ENCODE data around the gene MIPOL1.

- TF ChIP-seq, protein P1, sequence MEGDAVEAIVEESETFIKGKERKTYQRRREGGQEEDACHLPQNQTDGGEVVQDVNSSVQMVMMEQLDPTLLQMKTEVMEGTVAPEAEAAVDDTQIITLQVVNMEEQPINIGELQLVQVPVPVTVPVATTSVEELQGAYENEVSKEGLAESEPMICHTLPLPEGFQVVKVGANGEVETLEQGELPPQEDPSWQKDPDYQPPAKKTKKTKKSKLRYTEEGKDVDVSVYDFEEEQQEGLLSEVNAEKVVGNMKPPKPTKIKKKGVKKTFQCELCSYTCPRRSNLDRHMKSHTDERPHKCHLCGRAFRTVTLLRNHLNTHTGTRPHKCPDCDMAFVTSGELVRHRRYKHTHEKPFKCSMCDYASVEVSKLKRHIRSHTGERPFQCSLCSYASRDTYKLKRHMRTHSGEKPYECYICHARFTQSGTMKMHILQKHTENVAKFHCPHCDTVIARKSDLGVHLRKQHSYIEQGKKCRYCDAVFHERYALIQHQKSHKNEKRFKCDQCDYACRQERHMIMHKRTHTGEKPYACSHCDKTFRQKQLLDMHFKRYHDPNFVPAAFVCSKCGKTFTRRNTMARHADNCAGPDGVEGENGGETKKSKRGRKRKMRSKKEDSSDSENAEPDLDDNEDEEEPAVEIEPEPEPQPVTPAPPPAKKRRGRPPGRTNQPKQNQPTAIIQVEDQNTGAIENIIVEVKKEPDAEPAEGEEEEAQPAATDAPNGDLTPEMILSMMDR (conservative IDR thresholded peaks at IDR 0.05; ENCODE audit: low read depth in 2 of 2) = no peak
- no peak for TF ChIP-seq EZH2 (IDR thresholded peaks at IDR 0.05; ENCODE audit: low read depth, unreplicated experiment)
- TF ChIP-seq REST (IDR thresholded peaks at IDR 0.05; ENCODE audit: unreplicated experiment) = no peak
- no peak for TF ChIP-seq EZH2phosphoT487 (IDR thresholded peaks at IDR 0.05; ENCODE audit: unreplicated experiment)
- TF ChIP-seq POLR2AphosphoS5 (IDR thresholded peaks at IDR 0.05; ENCODE audit: low read depth) = no peak
- TF ChIP-seq, protein P2, sequence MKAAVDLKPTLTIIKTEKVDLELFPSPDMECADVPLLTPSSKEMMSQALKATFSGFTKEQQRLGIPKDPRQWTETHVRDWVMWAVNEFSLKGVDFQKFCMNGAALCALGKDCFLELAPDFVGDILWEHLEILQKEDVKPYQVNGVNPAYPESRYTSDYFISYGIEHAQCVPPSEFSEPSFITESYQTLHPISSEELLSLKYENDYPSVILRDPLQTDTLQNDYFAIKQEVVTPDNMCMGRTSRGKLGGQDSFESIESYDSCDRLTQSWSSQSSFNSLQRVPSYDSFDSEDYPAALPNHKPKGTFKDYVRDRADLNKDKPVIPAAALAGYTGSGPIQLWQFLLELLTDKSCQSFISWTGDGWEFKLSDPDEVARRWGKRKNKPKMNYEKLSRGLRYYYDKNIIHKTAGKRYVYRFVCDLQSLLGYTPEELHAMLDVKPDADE (IDR thresholded peaks at IDR 0.05) = no peak
- TF ChIP-seq CREB1 (CRISPR knock-in tag; IDR thresholded peaks at IDR 0.05; ENCODE audit: low read depth) = no peak
- TF ChIP-seq STAT1 (IDR thresholded peaks at IDR 0.05; ENCODE audit: unreplicated experiment) = no peak
- TF ChIP-seq ZNF114 (CRISPR knock-in tag; IDR thresholded peaks at IDR 0.05) = no peak
- no peak for TF ChIP-seq JUNB (IDR thresholded peaks at IDR 0.05; ENCODE audit: unreplicated experiment)
Measured at GRCh38 chr14:37325332-37325731, 127.6 kb downstream of the MIPOL1 start.

Measured in GM23338 (cell line).